Measurements from ENCODE around the gene FERMT1. TPM values are rescaled to one million over a fixed set of nuclear protein-coding genes. Genes with fewer than 3 reads are reported as not detected.
A peak's percentile ranks its signal among the peaks of the same experiment; 100 is the strongest.

The FERMT1 gene
- total RNA-seq, 6 experiments from 2014 or later, result 7.7 to 11.0 (median 9.8) TPM

- Mint-ChIP-seq H3K27ac (no peak overlapping the region), H3K36me3 (ENCODE audit: low read depth) (peaks cover 38% of the 10 kb centered on the region), H3K4me3 (no peak overlapping the region), H3K9me3 (no peaks in the 10 kb centered on the region), H3K4me1 (ENCODE audit: low read depth) (no peaks in the 10 kb centered on the region), H3K27me3 (ENCODE audit: insufficient read depth) (peaks cover 4% of the 10 kb centered on the region)
- no peak for DNase-seq
- TF ChIP-seq CTCF (IDR thresholded peaks at IDR 0.05), result no peak
Observed at GRCh38 chr20:6040958-6041807, 81.6 kb downstream of the FERMT1 start.

- Mint-ChIP-seq H3K27me3 (ENCODE audit: insufficient read depth) (peaks cover 4% of the 10 kb centered on the region), H3K4me1 (ENCODE audit: low read depth) (no peaks in the 10 kb centered on the region), H3K9me3 (no peaks in the 10 kb centered on the region), H3K27ac (no peak overlapping the region), H3K36me3 (ENCODE audit: low read depth) (peaks cover 38% of the 10 kb centered on the region), H3K4me3 (no peak overlapping the region)
- no peak for DNase-seq
- TF ChIP-seq CTCF (IDR thresholded peaks at IDR 0.05), result no peak
Observed at GRCh38 chr20:6040540-6040939, 82.3 kb downstream of the FERMT1 start.

- peaks cover 39% of the 10 kb centered on the region for H3K36me3 Mint-ChIP-seq (ENCODE audit: low read depth)
- no peak for DNase-seq
- TF ChIP-seq CTCF (IDR thresholded peaks at IDR 0.05), result no peak
- no peaks in the 10 kb centered on the region for H3K9me3 Mint-ChIP-seq
- H3K27me3 Mint-ChIP-seq (ENCODE audit: insufficient read depth), result peaks cover 4% of the 10 kb centered on the region
- H3K4me1 Mint-ChIP-seq (ENCODE audit: low read depth), result peaks cover under 1% of the 10 kb centered on the region
- H3K4me3 Mint-ChIP-seq, result no peak overlapping the region
- H3K27ac Mint-ChIP-seq, result no peak overlapping the region
Observed at GRCh38 chr20:6039766-6040165, 83.1 kb downstream of the FERMT1 start.

GRCh38 chr20:6038256-6038655, 84.6 kb downstream of the FERMT1 start:
- H3K9me3 Mint-ChIP-seq, result no peaks in the 10 kb centered on the region
- peaks cover 39% of the 10 kb centered on the region for H3K36me3 Mint-ChIP-seq (ENCODE audit: low read depth)
- no peak for DNase-seq
- peaks cover 4% of the 10 kb centered on the region for H3K27me3 Mint-ChIP-seq (ENCODE audit: insufficient read depth)
- no peak overlapping the region for H3K27ac Mint-ChIP-seq
- H3K4me3 Mint-ChIP-seq, result no peak overlapping the region
- peaks cover 13% of the 10 kb centered on the region for H3K4me1 Mint-ChIP-seq (ENCODE audit: low read depth)
- no peak for TF ChIP-seq CTCF (IDR thresholded peaks at IDR 0.05)

GRCh38 chr20:6037082-6037481, 85.7 kb downstream of the FERMT1 start:
- H3K27ac Mint-ChIP-seq, result peak overlapping the region; percentile 29; the same call in 1 of the 2 replicates
- DNase-seq, result no peak
- H3K36me3 Mint-ChIP-seq (ENCODE audit: low read depth), result peaks cover 35% of the 10 kb centered on the region
- peaks cover 4% of the 10 kb centered on the region for H3K27me3 Mint-ChIP-seq (ENCODE audit: insufficient read depth)
- no peak for TF ChIP-seq CTCF (IDR thresholded peaks at IDR 0.05)
- H3K4me1 Mint-ChIP-seq (ENCODE audit: low read depth), result peaks cover 13% of the 10 kb centered on the region
- no peaks in the 10 kb centered on the region for H3K9me3 Mint-ChIP-seq
- H3K4me3 Mint-ChIP-seq, result no peak overlapping the region
